Measurements from ENCODE around the gene TMEM235.

The TMEM235 gene

DNA sequence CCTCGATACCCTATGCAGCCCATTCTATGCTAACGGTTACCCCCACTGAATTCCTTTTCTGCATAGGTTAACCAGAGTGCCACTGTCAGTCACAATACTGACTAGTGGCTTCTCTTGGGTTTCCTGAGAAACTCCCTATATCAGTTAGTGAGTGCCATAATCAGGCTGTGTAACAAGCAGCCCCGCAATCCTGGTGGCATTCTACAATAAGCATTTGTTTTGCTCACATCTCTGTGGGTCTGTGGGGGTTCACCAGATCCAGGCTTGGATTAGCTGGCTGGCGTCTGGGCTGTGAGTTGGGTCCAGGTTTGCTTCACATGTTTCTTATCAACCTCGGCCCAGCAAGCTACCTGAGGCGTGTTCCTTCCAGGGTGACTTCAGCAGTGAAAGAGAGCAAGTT, 42.4 kb downstream of the TMEM235 start:
- DNase-seq, result no peak

- no peak for DNase-seq
Measured at GRCh38 chr17:78275355-78275754, 43.9 kb downstream of the TMEM235 start.

DNA sequence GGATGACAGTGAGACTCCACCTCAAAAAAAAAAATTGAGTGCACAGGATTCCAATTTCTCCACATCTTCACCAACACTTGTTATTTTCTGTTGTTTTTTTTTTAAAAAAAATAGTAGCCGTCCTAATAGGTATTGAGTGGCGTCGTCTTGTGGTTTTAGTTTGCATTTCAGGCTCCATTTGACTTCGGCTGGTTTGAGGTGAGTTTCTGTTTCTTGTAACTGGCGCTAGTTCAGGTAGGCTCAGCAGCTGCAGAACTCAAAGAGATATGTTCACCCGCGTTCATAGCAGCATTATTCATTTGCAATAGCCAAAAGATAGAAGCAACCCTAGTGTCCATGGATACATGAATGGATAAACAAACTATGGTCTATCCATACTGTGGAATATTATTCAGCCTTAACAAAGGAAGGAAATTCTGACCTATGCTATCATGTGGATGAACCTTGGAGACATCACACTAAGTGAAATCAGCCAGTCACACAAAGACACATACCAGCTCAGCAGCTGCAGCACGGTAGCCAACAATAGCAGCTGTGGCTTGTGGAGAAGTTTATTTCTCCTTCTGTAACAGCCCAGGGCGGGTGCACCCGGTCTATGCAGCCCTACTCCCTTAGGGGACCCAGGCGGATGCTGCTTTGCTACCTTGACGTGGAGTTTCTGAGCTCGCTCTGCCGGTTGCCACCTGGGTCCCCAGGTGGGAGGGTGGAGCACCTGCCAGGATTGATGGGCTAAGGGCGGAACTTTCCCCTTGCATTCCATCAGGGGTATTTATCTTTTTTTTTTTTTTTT, 44.9 kb downstream of the TMEM235 start:
- no peak for DNase-seq

DNA sequence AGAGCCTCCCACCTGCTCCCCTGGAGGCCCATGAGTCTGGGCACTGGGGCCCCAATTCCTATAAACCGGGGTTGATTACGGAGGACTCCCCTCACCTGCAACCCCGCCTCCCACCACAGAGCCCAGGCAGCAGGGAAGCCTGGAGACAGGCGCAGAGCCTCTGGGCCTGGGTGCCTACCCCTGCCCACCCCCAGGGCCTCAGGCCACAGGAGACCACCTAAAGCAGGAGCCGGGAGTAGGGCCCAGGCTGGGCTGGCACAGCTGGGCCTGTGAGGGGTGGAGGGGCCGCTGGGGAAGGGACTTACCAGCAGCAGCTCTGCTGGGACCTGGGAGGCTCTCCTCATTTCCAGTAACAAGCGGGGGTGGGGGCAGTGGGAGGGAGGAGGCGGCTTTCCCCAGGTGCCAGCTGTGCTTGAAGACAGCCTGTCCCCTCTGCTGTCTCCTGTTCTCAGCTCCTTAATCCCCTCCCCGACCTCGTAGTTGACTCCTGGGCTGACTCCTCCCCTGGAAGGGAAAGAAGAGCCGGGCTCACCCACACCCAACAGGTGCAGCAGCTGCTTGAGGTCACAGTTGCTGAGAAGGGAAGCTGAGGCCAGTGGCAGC, 46.8 kb downstream of the TMEM235 start:
- DNase-seq, result peak; percentile 94

GRCh38 chr17:78279360-78279990, 48.0 kb downstream of the TMEM235 start:
- DNase-seq, result no peak

- no peak for DNase-seq
Measured at GRCh38 chr17:78281249-78281845, 49.9 kb downstream of the TMEM235 start.

- DNase-seq, result no peak
Measured at GRCh38 chr17:78284146-78284545, 52.7 kb downstream of the TMEM235 start.

DNA sequence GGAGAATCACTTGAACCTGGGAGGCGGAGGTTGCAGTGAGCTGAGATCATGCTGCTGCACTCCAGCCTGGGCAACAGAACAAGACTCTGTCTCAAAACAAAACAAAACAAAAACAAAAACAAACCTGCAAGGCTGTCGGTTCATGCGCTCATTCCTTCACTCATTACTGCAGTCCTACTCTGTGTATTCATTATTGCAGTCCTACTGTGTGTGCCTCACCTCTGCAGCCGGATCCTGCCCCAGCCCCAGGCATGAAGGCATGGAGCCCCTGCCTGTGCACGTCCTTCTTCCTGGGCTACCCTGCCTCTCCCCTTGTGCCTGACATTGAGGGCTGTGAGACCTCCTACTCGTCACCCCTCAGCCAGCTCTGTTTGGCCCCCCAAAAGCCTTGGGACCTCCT, 57.6 kb downstream of the TMEM235 start:
- no peak for DNase-seq

DNA sequence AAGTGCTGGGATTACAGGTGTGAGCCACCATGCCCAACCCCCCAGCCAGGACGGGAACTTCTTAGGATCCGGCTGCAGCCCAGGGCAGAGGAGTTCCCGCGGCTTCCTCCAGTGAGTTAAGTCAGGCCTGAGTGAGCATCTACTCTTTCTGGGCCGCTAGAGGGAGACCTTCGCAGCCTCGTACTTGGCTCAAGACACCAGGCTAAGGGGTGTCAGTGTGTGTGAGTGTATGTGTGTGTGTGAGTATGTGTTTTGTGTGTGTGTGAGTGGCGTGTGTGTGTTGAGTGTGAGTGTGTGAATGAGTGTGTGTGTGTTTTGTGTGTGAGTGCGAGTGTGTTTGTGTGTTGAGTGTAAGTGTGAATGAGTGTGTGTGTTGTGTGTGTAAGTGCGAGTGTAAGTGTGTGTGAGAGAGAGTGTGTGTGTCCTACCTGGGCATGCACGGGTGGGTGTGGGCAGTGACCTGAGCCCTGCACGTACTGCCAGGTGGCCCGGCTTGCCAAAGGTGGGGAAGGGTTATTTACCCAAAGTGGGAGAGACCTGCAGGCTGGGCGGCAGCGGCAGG, 58.5 kb downstream of the TMEM235 start:
- peak; percentile 40 for DNase-seq

All from NCI-H524 treated with DMSO at 0.1 percent for 48 hours (cell line).